ENCODE results near the gene PPRC1. TPM values are rescaled to one million over a fixed set of nuclear protein-coding genes. Genes with fewer than 3 reads are reported as not detected.

Gene PPRC1
- total RNA-seq, 4 donors from 2014 or later = 15.4 to 105 (median 31.9) TPM

DNA sequence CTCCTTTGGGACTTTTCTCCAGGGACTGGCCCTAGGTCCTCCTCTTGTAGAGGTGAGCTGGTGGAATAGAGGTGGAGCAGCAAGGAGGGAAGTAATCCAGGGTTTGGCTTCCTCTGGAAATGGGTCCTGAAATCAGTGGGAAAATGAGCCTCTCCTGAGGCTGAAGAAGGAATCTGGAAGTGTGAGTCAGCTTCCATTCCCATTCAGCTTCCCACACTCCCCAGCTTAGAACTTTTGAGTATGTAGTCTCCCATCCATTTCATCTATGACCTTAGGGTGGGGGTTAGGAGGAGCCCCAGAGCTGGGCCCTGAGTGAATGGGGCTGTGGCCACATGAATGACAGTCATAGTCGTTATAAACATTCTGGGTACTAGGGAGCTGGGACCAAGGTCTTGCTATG is 30.4 kb upstream of the PPRC1 start:
- no peak for ATAC-seq (ENCODE audit: low FRiP score)

DNA sequence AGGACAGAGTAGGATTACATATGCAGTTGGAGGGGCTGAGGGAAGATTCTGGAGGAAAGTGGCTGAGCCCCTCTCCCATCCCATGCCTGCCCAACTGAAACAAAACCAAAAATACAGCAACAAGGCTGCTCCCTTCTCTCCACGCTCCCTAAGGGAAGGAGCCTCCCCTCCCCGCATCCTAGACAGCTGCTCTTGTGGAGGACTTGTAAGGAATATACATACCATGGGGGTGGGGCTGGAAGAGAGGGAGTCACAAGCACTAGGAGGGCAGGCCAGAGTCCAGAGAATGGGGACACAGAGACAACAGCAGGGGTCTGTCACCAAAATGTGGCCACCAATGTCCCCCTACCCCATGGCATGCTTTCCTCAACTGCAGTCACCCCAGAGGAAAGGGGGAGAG is 25.8 kb upstream of the PPRC1 start:
- DNase-seq (ENCODE audit: low spot score) (no peak), ATAC-seq (ENCODE audit: low FRiP score) (no peak)
- TF ChIP-seq CTCF (IDR thresholded peaks at IDR 0.05) = no peak

More for the DNA sequence above, 30.4 kb upstream of the PPRC1 start:
- no peak for TF ChIP-seq CTCF (IDR thresholded peaks at IDR 0.05)
- DNase-seq (ENCODE audit: low spot score) = no peak

DNA sequence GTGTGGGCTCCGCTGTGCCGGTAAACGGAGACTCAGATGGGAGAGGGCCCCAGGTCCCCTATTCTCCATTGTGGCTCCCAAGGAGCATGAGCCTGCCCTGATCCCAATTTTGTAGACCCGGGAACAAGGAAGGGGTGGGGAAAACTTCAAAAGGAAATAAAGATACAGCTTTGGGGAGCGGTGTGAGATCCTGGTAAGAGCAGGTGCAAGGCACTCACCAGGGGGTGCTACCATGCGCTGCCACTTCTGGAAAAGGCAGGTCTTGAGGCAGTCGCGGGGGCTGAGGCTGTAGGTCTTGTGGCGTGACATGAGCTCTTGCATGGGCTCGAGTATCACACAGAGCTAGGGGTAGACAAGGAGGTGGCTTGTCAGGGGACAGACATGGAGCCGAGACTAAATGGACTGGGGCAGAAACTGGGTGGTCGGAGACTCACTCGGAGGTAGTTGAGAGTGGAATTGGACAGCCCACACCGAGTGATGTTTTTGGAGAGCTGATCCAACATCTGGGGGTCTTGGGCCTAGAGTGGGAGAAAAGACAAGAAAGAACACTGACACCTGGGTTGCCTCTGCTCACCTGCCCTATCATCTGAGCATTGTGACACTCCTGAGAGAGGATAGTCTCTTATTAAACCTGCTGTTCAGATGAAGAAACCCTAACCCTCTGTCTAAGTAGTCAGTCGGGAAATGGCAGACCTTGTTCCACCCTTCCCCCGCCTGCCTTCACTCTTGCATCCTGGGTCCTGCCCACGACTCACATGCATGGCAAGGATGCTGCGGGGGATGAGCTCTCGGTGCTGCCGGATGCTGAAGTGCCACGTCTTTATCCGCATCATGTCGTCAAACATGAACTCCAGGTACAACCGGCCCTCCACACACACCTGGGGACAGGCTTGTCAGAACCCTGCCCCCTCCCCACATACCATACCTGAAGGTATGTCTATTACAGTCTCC is 23.4 kb upstream of the PPRC1 start:
- no peak for TF ChIP-seq CTCF (IDR thresholded peaks at IDR 0.05)
- DNase-seq (ENCODE audit: low spot score) = no peak
- no peak for ATAC-seq (ENCODE audit: low FRiP score)

DNA sequence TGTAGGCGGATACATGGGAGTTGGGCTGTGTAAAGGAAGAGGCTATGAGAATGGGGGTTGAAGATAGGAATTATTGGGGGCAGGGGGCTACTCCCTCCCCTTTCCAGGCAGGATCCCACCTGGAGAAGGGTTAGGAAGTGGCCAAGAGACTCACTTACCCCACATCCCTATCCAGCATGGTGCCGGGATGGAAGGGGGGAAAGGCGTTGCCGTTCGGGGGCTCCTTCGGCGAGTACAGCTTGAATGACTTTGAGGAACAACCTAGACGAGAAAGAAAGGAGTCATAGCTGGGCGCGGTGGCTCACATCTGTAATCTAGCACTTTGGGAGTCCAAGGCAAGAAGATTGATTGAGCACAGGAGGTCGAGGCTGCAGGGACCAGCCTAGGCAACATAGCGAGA is 21.6 kb upstream of the PPRC1 start:
- DNase-seq (ENCODE audit: low spot score) = no peak
- TF ChIP-seq CTCF (IDR thresholded peaks at IDR 0.05) = no peak
- ATAC-seq (ENCODE audit: low FRiP score) = no peak

DNA sequence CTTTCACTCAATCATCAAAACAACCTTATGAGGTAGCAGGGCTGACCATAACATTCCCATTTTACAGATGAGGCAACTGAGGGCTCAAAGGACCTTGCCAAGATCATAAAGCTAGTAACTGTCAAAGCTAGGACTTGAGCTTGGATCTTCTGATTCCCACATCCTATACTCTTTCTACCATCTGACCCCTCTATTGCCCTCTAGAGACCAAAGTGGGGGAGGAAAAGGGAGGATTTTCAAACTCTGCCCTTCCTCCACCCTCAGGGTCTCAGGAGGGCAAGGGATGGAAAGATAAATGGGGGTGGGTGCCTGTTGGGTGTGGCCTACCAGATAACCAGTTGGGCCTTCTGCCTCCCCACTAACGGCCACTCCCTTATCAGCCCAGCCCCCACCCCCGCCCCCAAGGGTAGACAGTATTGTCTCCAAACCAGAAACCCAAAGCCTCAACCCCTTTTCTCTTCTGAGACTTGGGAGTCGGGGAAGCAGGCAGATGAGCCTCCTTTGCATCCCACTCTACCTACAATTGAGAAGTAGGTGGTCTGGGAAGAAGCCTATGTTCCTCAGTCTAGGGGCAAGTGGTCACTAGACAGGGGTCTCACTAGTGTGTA is 20.5 kb upstream of the PPRC1 start:
- DNase-seq (ENCODE audit: low spot score) = no peak
- TF ChIP-seq CTCF (IDR thresholded peaks at IDR 0.05) = no peak
- no peak for ATAC-seq (ENCODE audit: low FRiP score)

DNA sequence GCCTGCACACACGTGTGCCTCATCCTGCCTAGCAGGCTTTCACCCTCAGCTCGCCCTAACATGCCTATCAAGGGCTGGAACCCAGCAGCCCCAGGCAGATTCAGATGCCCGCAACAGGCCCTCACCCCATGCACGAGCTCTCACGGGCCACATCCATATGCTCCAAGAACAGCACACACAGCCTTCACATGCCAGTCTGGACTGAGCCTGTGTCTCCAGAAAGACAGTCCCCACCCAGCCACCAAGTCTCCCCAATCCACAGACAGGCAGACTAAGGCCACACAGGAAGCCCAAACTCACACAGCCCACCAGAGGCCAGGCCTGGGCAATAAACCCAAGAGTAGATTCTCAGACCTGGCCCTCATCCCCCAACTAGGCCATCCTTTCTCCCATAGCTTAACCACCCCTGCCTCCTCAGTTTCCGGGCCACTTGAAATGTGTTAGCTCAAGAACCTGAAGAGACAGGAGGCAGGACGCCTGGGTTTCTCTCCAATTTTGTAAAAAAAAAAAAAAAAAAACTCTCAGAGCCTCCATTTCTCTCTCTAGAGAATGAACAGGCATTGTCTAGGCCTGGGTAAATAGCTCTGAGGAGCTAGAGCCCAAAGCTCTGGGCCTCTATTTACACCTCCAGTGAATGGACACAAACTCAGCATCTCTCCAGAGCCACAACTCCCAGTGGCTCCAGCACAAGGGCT is 19.4 kb upstream of the PPRC1 start:
- DNase-seq (ENCODE audit: low spot score) (no peak), ATAC-seq (ENCODE audit: low FRiP score) (no peak)
- TF ChIP-seq CTCF (IDR thresholded peaks at IDR 0.05) = no peak

All from omental fat pad (tissue), 4 donors.